ENCODE measurements around the gene LHX3.
"Not testable (repeated sequence)": the region's sequence is repeated elsewhere in the genome, so short reads cannot be mapped to it uniquely, and the experiment has no call there.

The LHX3 gene

GRCh38 chr9:136154943-136155342 is 50.0 kb downstream of the LHX3 start:
- H3K4me3 ChIP-seq (ENCODE audit: low read depth, low read length), result no peak overlapping the region
- no peak for DNase-seq (ENCODE audit: low read depth, low spot score)
- in situ Hi-C loops (cut with HindIII; ENCODE audit: low sequenced_read_pairs), result no loop called here
- TF ChIP-seq CTCF (IDR thresholded peaks at IDR 0.05; ENCODE audit: low read depth, low read length), result no peak

DNA sequence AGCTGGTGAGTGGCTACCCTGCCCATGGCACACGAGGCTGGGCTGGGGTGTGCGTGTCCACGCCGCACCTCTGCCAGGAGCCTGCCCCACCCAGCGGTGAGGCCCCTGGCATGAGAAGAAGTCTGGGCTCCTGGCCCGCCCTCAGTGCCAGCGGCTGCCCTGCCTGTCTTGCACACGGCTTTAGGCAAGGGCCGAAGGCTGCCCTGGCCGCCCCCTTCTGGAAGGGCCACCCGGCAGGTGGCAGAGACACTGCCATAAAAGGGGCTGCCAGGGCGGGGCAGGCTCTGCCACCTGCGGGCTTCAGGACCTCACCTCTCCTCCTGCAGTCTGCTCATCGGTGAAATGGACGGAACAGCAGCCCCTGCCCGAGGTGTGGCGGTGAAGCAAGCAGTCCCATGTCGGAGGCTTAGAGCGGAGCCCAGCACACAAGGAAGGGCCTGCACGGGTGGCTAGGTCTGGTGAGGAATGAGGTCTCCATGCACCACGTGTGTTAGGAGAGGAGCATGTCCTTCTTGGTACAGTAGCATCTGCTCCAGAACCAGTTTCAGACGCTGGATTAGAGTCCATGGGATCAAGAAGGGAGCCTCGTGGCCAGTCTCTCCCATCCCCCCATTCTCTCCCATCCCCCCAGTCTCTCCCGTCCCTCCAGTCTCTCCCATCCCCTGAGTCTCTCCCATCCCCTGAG is 51.4 kb downstream of the LHX3 start:
- no peak for TF ChIP-seq CTCF (IDR thresholded peaks at IDR 0.05; ENCODE audit: low read depth, low read length)
- DNase-seq (ENCODE audit: low read depth, low spot score), result no peak
- in situ Hi-C loops (cut with HindIII; ENCODE audit: low sequenced_read_pairs), result no loop called here
- H3K4me3 ChIP-seq (ENCODE audit: low read depth, low read length), result no peak overlapping the region

DNA sequence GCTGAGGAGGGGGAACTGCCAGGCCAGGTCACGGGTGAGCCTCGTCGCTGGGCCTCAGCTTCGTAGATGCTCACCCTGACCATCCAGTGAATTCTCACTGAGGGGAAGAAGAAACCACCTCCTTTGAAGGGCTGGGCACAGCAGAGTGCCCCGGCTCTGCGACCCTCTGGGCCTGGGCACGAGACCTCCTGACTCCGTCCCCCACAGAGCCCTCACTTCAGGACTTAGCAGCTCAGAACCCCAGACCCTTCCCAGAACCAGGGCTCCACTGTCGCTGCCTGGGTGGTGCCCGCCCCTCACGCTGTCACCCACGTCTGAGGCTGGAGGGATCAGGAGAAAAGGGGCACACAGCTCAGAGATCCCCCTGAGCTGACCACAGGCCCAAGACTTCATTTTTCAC is 52.0 kb downstream of the LHX3 start:
- no peak for DNase-seq (ENCODE audit: low read depth, low spot score)
- in situ Hi-C loops (cut with HindIII; ENCODE audit: low sequenced_read_pairs), result no loop called here
- no peak for TF ChIP-seq CTCF (IDR thresholded peaks at IDR 0.05; ENCODE audit: low read depth, low read length)
- H3K4me3 ChIP-seq (ENCODE audit: low read depth, low read length), result no peak overlapping the region

GRCh38 chr9:136152543-136152866 is 52.4 kb downstream of the LHX3 start:
- in situ Hi-C loops (cut with HindIII; ENCODE audit: low sequenced_read_pairs), result no loop called here
- TF ChIP-seq CTCF (IDR thresholded peaks at IDR 0.05; ENCODE audit: low read depth, low read length), result no peak
- no peak overlapping the region for H3K4me3 ChIP-seq (ENCODE audit: low read depth, low read length)
- no peak for DNase-seq (ENCODE audit: low read depth, low spot score)

- H3K4me3 ChIP-seq (ENCODE audit: low read depth, low read length), result no peak overlapping the region
- DNase-seq (ENCODE audit: low read depth, low spot score), result no peak
- in situ Hi-C loops (cut with HindIII; ENCODE audit: low sequenced_read_pairs), result no loop called here
- no peak for TF ChIP-seq CTCF (IDR thresholded peaks at IDR 0.05; ENCODE audit: low read depth, low read length)
Measured at GRCh38 chr9:136151848-136152542, 52.9 kb downstream of the LHX3 start.

GRCh38 chr9:136151214-136151804 is 53.6 kb downstream of the LHX3 start:
- DNase-seq (ENCODE audit: low read depth, low spot score), result no peak
- in situ Hi-C loops (cut with HindIII; ENCODE audit: low sequenced_read_pairs), result no loop called here
- no peak overlapping the region for H3K4me3 ChIP-seq (ENCODE audit: low read depth, low read length)
- TF ChIP-seq CTCF (IDR thresholded peaks at IDR 0.05; ENCODE audit: low read depth, low read length), result no peak

GRCh38 chr9:136150664-136151213 is 54.2 kb downstream of the LHX3 start:
- in situ Hi-C loops (cut with HindIII; ENCODE audit: low sequenced_read_pairs); H3K4me3 ChIP-seq (ENCODE audit: low read depth, low read length); DNase-seq (ENCODE audit: low read depth, low spot score): not testable (repeated sequence)
